Right atrium auricular region (tissue), 2 donors: ENCODE measurements around the gene KBTBD7. TPM values are rescaled to one million over a fixed set of nuclear protein-coding genes. Genes with fewer than 3 reads are reported as not detected.

ENCODE experiments used
- DNase-seq: peaks from one replicate; pipeline ENCODE4 v3.0.0-alpha.2; 2019; ENCODE audit warnings: low spot score
- H3K27ac ChIP-seq, 2 donors: fragments of 200-600 bp; sonication (generic); 1 replicate in 1 of 2; 2 replicates in 1 of 2; pipeline ENCODE4 v1.5.1; 2016 to 2019
- H3K27me3 ChIP-seq, 2 donors: fragments of 200-600 bp; sonication (generic); one replicate each; pipeline versions ENCODE4 v1.5.1 to v1.6.0; 2017 to 2019
- H3K36me3 ChIP-seq: fragments of 200-600 bp; sonication (generic); one replicate; pipeline ENCODE4 v1.5.1; 2016
- H3K4me1 ChIP-seq, 2 donors: fragments of 200-600 bp; sonication (generic); one replicate each; pipeline versions ENCODE4 v1.5.1 to v1.6.0; 2017 to 2019
- H3K4me3 ChIP-seq, 2 donors: fragments of 200-600 bp; sonication (generic); 1 replicate in 1 of 2; 2 replicates in 1 of 2; pipeline ENCODE4 v1.5.1; 2017 to 2019; ENCODE audit warnings: mild to moderate bottlenecking in 1 of 2, moderate library complexity in 1 of 2
- H3K9me3 ChIP-seq, 2 donors: fragments of 200-600 bp; sonication (generic); one replicate each; pipeline ENCODE4 v1.5.1; 2019
- total RNA-seq, 2 donors: library from RNA; depleted of rRNA; stranded (reverse); fragments of >200 nt; gene quantifications; one replicate each; pipeline ENCODE4 v1.1.0, GENCODE V29; 2016
- TF ChIP-seq, protein P1 (sequence below), 2 donors: fragments of 200-600 bp; sonication (generic); IDR thresholded peaks; one replicate each; pipeline ENCODE4 v1.5.1; 2019; ENCODE audit warnings: antibody characterized with exemption in 2 of 2

KBTBD7 gene
- total RNA-seq, 2 donors from 2014 or later: 7.0 to 7.8 TPM

DNA sequence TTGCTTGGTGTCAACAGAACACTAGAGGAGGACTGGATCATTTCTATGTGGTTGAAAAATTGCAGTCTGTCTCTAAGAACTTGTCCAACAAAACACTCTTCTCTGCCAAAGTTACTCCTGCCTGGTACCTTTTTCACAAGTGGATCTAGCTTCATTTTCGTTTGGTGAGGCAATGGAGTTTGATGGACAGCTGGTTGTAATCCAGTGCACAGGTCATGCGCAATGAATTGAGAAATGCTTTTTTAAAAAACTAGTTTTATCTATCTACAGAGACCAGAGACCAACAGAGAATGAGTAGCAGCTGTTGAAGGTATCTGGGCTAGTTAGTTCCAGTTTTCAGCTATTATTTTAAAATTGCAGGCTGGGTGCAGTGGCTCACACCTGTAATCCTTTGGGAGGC lies 49.8 kb downstream of the KBTBD7 start:
- peaks cover 0 to 25% of the 10 kb centered on the region in 2 donors for H3K9me3 ChIP-seq
- no peaks in the 10 kb centered on the region for H3K36me3 ChIP-seq
- TF ChIP-seq, protein P1, sequence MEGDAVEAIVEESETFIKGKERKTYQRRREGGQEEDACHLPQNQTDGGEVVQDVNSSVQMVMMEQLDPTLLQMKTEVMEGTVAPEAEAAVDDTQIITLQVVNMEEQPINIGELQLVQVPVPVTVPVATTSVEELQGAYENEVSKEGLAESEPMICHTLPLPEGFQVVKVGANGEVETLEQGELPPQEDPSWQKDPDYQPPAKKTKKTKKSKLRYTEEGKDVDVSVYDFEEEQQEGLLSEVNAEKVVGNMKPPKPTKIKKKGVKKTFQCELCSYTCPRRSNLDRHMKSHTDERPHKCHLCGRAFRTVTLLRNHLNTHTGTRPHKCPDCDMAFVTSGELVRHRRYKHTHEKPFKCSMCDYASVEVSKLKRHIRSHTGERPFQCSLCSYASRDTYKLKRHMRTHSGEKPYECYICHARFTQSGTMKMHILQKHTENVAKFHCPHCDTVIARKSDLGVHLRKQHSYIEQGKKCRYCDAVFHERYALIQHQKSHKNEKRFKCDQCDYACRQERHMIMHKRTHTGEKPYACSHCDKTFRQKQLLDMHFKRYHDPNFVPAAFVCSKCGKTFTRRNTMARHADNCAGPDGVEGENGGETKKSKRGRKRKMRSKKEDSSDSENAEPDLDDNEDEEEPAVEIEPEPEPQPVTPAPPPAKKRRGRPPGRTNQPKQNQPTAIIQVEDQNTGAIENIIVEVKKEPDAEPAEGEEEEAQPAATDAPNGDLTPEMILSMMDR (IDR thresholded peaks at IDR 0.05): no peak
- no peak overlapping the region for H3K4me3 ChIP-seq
- DNase-seq: no peak
- no peaks in the 10 kb centered on the region for H3K4me1 ChIP-seq
- H3K27me3 ChIP-seq: no peaks in the 10 kb centered on the region
- no peak overlapping the region for H3K27ac ChIP-seq

Other genes with a start within 250 kb of the KBTBD7 start
- 10 to 100 TPM; 39.1 to 54.2 TPM for gene ELF1, start 175.3 kb downstream of the KBTBD7 start, total RNA-seq
- gene WBP4, start 133.1 kb downstream of the KBTBD7 start, total RNA-seq: 10 to 100 TPM; 14.0 to 18.0 TPM
- 10 to 100 TPM in 1 of 2 donors, 1 to 10 TPM in 1; 8.3 to 12.9 TPM for gene KBTBD6, start 61.8 kb downstream of the KBTBD7 start, total RNA-seq
- gene MTRF1, start 69.0 kb upstream of the KBTBD7 start, total RNA-seq: 10 to 100 TPM in 1 of 2 donors, 1 to 10 TPM in 1; 9.3 to 11.5 TPM
- gene NAA16, start 116.7 kb upstream of the KBTBD7 start, total RNA-seq: 1 to 10 TPM; 6.6 to 10.0 TPM